K562 (cell line): ENCODE measurements around the gene MACROD2. TPM values are rescaled to one million over a fixed set of nuclear protein-coding genes. Genes with fewer than 3 reads are reported as not detected.

ENCODE experiments used
- ATAC-seq: fragments of 200-7000 bp; cut with Tn5 transposase; 3 replicates; pipeline ENCODE4 v1.9.1; 2020; ENCODE audit warnings: moderate library complexity
- BruUV-seq: library from RNA; stranded (reverse); fragments of 400-500 nt; replicated peaks from 2 replicates; lab custom pipeline; 2021; lab: Mats Ljungman, UMichigan
- CTCF ChIA-PET: fragments of 300-600 bp; formaldehyde crosslinking; extraction: SDS; loops from one replicate; lab custom pipeline; 2021; ENCODE audit warnings: low intra/inter-chr PET ratio; lab: Yijun Ruan, JAX
- POLR2A ChIA-PET: fragments of 300-600, 350-650 bp; sonication (Branson Sonifier 250); formaldehyde crosslinking; extraction: SDS; loops from one replicate; lab custom pipeline; 2021; ENCODE audit warnings: antibody characterized with exemption, inconsistent platforms; lab: Yijun Ruan, JAX
- DNase-seq, 4 experiments: peaks; one replicate each; pipeline versions ENCODE4 v3.0.0 to v3.0.0-alpha.2; 2011 to 2018; ENCODE audit warnings: low spot score in 3 of 4, mixed read lengths in 3 of 4; ENCODE audit errors: extremely low read depth in 1 of 4
- FAIRE-seq: peaks from 2 replicates; lab custom pipeline; 2011; peaks lifted over from hg19 to GRCh38; lab: Jason Lieb, UNC
- H2AFZ ChIP-seq: 2 replicates; pipeline ENCODE4 v1.6.0; 2011; ENCODE audit warnings: low read depth, low read length, control low read depth, inconsistent platforms
- H3K27ac ChIP-seq: fragments of 200-600 bp; 3 replicates; pipeline ENCODE4 v1.8.0; 2011; ENCODE audit warnings: low read depth, mild to moderate bottlenecking, control low read depth, inconsistent platforms, low read length, moderate library complexity, mixed read lengths; ENCODE audit errors: extremely low read depth
- H3K27me3 ChIP-seq, 2 experiments: fragments of 300-600 bp in 1 of 2; 2 replicates in 1 of 2; 3 replicates in 1 of 2; pipeline versions ENCODE4 v1.6.0 to v1.8.0; 2011; ENCODE audit warnings: inconsistent platforms in 2 of 2, low read length in 2 of 2, mild to moderate bottlenecking in 1 of 2, mixed read lengths in 1 of 2, moderate library complexity in 1 of 2; ENCODE audit not compliant: control insufficient read depth in 2 of 2, insufficient read depth in 2 of 2
- H3K36me3 ChIP-seq: fragments of 300-600 bp; 3 replicates; pipeline ENCODE4 v1.8.0; 2011; ENCODE audit warnings: mild to moderate bottlenecking, low read length, inconsistent platforms; ENCODE audit not compliant: control insufficient read depth, insufficient read depth
- H3K4me1 ChIP-seq, 2 experiments: fragments of 200-600 bp in 1 of 2; replicated peaks in 1 of 2; 2 replicates in 1 of 2; 3 replicates in 1 of 2; pipeline versions ENCODE4 v1.5.1 to v1.8.0; 2011; ENCODE audit warnings: inconsistent platforms in 2 of 2, low read length in 2 of 2, mild to moderate bottlenecking in 1 of 2, mixed read lengths in 1 of 2, moderate library complexity in 1 of 2; ENCODE audit not compliant: control insufficient read depth in 2 of 2, insufficient read depth in 2 of 2
- H3K4me2 ChIP-seq: 2 replicates; pipeline ENCODE4 v1.6.1; 2011; ENCODE audit warnings: low read length, control low read depth, inconsistent platforms, mixed read lengths; ENCODE audit not compliant: insufficient read depth
- H3K4me3 ChIP-seq: fragments of 200-600 bp; sonication (generic), shearing (Covaris generic); 2 replicates; pipeline ENCODE4 v1.5.1; 2016; ENCODE audit warnings: control low read depth, inconsistent platforms
- H3K79me2 ChIP-seq: fragments of 200-600 bp; 3 replicates; pipeline ENCODE4 v1.8.0; 2011; ENCODE audit warnings: low read length, inconsistent platforms; ENCODE audit not compliant: control insufficient read depth, insufficient read depth
- H3K9ac ChIP-seq, 2 experiments: 2 replicates each; pipeline versions ENCODE4 v1.6.0 to v1.6.1; 2011; ENCODE audit warnings: low read depth in 2 of 2, low read length in 2 of 2, control low read depth in 1 of 2, inconsistent platforms in 1 of 2, mild to moderate bottlenecking in 1 of 2, mixed read lengths in 1 of 2; ENCODE audit not compliant: insufficient read depth in 1 of 2
- H3K9me1 ChIP-seq: one replicate; pipeline ENCODE4 v1.6.0; 2011; ENCODE audit warnings: inconsistent platforms, mild to moderate bottlenecking, low read length, moderate library complexity; ENCODE audit not compliant: control insufficient read depth, insufficient read depth
- H3K9me3 ChIP-seq: replicated peaks from 2 replicates; pipeline ENCODE4 v1.5.1; 2011; ENCODE audit warnings: low read depth, low read length, inconsistent platforms; ENCODE audit not compliant: control insufficient read depth, insufficient read depth
- H4K20me1 ChIP-seq: replicated peaks from 2 replicates; pipeline ENCODE4 v1.6.1; 2011; ENCODE audit warnings: low read length, inconsistent platforms, mixed read lengths; ENCODE audit not compliant: control insufficient read depth, insufficient read depth
- CBX8 ChIP-seq: fragments of 200-600 bp; sonication (generic); IDR thresholded peaks from 2 replicates; pipeline ENCODE4 v1.6.1; 2012; ENCODE audit warnings: borderline replicate concordance, mixed run types, low read depth, mild to moderate bottlenecking, moderate library complexity, mixed read lengths, low read length, control low read depth, inconsistent platforms; ENCODE audit not compliant: poor library complexity, severe bottlenecking; ENCODE audit errors: extremely low read depth
- HCFC1 ChIP-seq: IDR thresholded peaks from 2 replicates; pipeline ENCODE4 v1.6.1; 2012; ENCODE audit warnings: low read depth, low read length, improper control_type of control experiment
- LARP7 ChIP-seq: fragments of 450-650 bp; IDR thresholded peaks from 2 replicates; pipeline ENCODE4 v1.6.1; 2016
- RNF2 ChIP-seq: sonication (generic); IDR thresholded peaks from 2 replicates; pipeline ENCODE4 v1.6.1; 2016
- SAFB2 ChIP-seq: fragments of 200-400 bp; formaldehyde crosslinking; IDR thresholded peaks from 2 replicates; pipeline ENCODE4 v1.6.1; 2018; ENCODE audit warnings: borderline replicate concordance, low read length, low read depth, moderate library complexity; ENCODE audit not compliant: severe bottlenecking
- SETDB1 ChIP-seq: IDR thresholded peaks from one replicate; pipeline ENCODE4 v1.6.1; 2012; ENCODE audit warnings: low read length, control low read depth, inconsistent platforms
- SMAD1 ChIP-seq: fragments of 150-350 bp; IDR thresholded peaks from 2 replicates; pipeline ENCODE4 v1.6.1; 2014; ENCODE audit warnings: low read length, low read depth; ENCODE audit not compliant: partially characterized antibody
- ZNF12 ChIP-seq: sonication (generic); formaldehyde crosslinking; IDR thresholded peaks from 2 replicates; pipeline ENCODE4 v1.4.0; 2020; ENCODE audit warnings: mild to moderate bottlenecking, missing genetic modification reagents
- ZNF695 ChIP-seq: fragments of 450-650 bp; formaldehyde crosslinking; IDR thresholded peaks from 2 replicates; pipeline ENCODE4 v1.4.0; 2020; ENCODE audit warnings: mild to moderate bottlenecking, moderate library complexity
- WGBS: fragments of 100-300 bp; shearing (Covaris generic); methylation state at CpG from one replicate; pipeline ENCODE4 v1.1.6; 2016; ENCODE audit warnings: low coverage, mixed read lengths; ENCODE audit not compliant: insufficient coverage; ENCODE audit errors: missing lambda C conversion rate; 5-methylcytosine and 5-hydroxymethylcytosine counted together
- in situ Hi-C: fragments of 300-500 bp; cut with MboI; formaldehyde crosslinking; loops from 4 replicates; pipeline ENCODE4 v1.15.0; 2018; ENCODE audit warnings: inconsistent platforms, mixed read lengths
- intact Hi-C: fragments of 100-400 bp; cut with micrococcal nuclease; formaldehyde crosslinking; loops from 2 replicates; pipeline ENCODE4 v1.14.2; 2022
- polyA plus RNA-seq, 8 experiments: library from polyadenylated mRNA; depleted of rRNA in 4 of 8; stranded (reverse) in 5 of 8; unstranded in 3 of 8; fragments of >200 nt; fragmentation: Nextera tagmentation in 2 of 8; fragmentation: Illumina TruSeq in 1 of 8; extraction: Ambion mirVana in 2 of 8; extraction: Trizol in 1 of 8; gene quantifications; 2 replicates each; pipeline versions ENCODE4 v1.2.1 to v1.2.3, GENCODE V29; 2011 to 2014; ENCODE audit warnings: inconsistent platforms in 1 of 8, missing spikeins in 1 of 8
- total RNA-seq, 7 experiments: library from RNA; depleted of rRNA in 6 of 7; stranded (reverse); fragments of >200 nt in 6 of 7; fragmentation: Illumina TruSeq in 2 of 7; extraction: Trizol in 2 of 7; gene quantifications; 2 replicates each; pipeline versions ENCODE4 v1.2.1 to v1.2.3, GENCODE V29; 2011 to 2021; ENCODE audit warnings: low replicate concordance in 1 of 7
- TF ChIP-seq, protein P1 (sequence below): fragments of 450-650 bp; IDR thresholded peaks from 2 replicates; pipeline ENCODE4 v1.6.1; 2016
- TF ChIP-seq, protein P2 (sequence below): fragments of 250-450 bp; sonication (Bioruptor Pico); IDR thresholded peaks from 2 replicates; pipeline ENCODE4 v1.4.0; 2020; ENCODE audit warnings: mild to moderate bottlenecking, moderate library complexity

Gene MACROD2
- total and polyA plus RNA-seq, 9 of the 15 experiments (the other 6 are each of a cell fraction or from before 2014, with no cell fraction given) = not detected

DNA sequence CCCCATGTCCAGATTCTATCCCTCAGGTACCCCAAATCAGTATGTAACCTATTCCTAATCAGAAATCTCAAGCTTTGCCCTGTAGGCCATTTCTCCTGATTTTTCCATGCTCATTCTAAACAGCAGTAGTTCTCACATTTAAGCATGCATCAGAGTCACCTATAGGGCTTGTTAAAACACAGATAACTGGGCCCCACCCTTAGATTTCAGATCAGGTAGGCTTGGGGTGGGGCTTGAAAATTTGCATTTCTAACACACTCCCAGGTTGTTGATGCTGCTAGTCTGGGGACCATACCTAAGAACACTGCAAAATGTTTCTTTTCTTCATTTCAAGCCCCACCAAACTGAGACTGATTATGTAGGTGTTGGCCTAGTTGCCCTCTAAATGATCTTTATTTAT, 963.3 kb downstream of the MACROD2 start:
- H3K4me3 ChIP-seq = no peak overlapping the region
- no peak for TF ChIP-seq SMAD1
- TF ChIP-seq, all 486 proteins: peak for 0
- H3K79me2 ChIP-seq = no peaks in the 10 kb centered on the region
- H3K4me2 ChIP-seq = no peak overlapping the region
- ATAC-seq (no peak), DNase-seq (no peak), FAIRE-seq (no peak)
- in situ Hi-C loops = no loop called here
- BruUV-seq = no TSS peak
- no peak overlapping the region for H3K27ac ChIP-seq
- ChIA-PET POLR2A (no interaction called here), CTCF (no interaction called here)
- H3K27me3 ChIP-seq = no peaks in the 10 kb centered on the region
- H3K9me1 ChIP-seq = no peaks in the 10 kb centered on the region
- H3K9me3 ChIP-seq = no peaks in the 10 kb centered on the region
- no peak overlapping the region for H3K9ac ChIP-seq
- H3K36me3 ChIP-seq = no peaks in the 10 kb centered on the region
- intact Hi-C loops = no loop called here
- no peaks in the 10 kb centered on the region for H3K4me1 ChIP-seq
- H2AFZ ChIP-seq = no peak overlapping the region
- H4K20me1 ChIP-seq = no peaks in the 10 kb centered on the region

DNA sequence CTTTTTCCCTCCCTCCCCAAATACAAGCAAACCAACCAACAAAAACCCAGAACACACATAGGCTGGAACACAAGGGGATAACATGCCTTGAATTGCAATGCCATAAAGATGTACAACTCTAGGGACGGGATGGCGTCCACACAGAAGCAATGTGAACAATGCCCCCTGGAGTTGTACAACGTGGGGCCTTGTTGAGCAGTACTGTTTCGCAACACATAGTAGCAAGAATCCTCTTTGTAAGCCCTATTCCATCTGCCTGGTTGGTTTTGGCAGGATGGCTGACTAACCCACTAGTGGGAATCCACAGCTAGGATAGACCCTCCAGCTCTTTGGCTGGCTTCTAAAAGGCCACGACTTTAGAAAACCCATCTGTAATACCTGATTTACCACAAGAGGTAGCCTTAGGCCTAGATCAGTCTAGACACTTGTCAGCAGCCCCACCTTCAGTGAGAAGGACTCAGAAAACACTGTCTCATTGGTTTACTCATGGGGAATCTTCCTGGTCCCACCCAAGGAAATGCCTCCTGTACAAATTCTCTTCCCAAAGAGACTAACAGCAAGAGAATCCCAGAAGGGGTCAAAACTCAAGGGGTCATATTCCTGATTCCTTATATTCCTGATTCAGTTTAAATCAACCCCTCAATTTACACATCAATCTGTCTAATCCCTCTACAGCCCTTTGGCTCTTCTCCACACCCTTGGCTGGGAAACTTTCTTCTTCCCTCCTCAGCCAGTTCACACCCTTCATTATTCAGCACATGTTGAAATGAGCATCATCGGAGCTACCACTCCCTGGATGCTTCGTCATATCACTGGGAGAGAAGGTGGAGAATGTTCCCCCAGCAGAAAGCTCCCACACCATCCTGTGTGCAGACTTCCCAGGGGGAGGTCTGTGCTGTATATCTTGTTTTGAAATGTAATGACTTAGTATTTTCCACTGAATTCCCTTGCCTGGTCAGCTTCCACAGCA, 964.5 kb downstream of the MACROD2 start:
- Histone ChIP-seq H3K4me1 (no peaks in the 10 kb centered on the region), H3K36me3 (no peaks in the 10 kb centered on the region), H3K27me3 (no peaks in the 10 kb centered on the region), H3K9me3 (no peaks in the 10 kb centered on the region), H2AFZ (no peak overlapping the region), H3K79me2 (no peaks in the 10 kb centered on the region), H3K9me1 (no peaks in the 10 kb centered on the region), H3K4me3 (no peak overlapping the region), H4K20me1 (no peaks in the 10 kb centered on the region), H3K9ac (no peak overlapping the region), H3K4me2 (no peak overlapping the region), H3K27ac (no peak overlapping the region)
- intact Hi-C loops = no loop called here
- WGBS = 0% methylated on average over 5 of the region's 7 CpGs
- in situ Hi-C loops = no loop called here
- no peak for DNase-seq
- ChIA-PET CTCF (no interaction called here), POLR2A (no interaction called here)
- BruUV-seq = no TSS peak
- FAIRE-seq = no peak
- no peak for ATAC-seq
- TF ChIP-seq SETDB1 (no peak), HCFC1 (no peak), SAFB2 (no peak), CBX8 (no peak), RNF2 (no peak), ZNF695 (CRISPR knock-in tag) (no peak), LARP7 (no peak), ZNF12 (no peak)
- TF ChIP-seq, protein P1, sequence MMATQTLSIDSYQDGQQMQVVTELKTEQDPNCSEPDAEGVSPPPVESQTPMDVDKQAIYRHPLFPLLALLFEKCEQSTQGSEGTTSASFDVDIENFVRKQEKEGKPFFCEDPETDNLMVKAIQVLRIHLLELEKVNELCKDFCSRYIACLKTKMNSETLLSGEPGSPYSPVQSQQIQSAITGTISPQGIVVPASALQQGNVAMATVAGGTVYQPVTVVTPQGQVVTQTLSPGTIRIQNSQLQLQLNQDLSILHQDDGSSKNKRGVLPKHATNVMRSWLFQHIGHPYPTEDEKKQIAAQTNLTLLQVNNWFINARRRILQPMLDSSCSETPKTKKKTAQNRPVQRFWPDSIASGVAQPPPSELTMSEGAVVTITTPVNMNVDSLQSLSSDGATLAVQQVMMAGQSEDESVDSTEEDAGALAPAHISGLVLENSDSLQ = no peak
- TF ChIP-seq, protein P2, sequence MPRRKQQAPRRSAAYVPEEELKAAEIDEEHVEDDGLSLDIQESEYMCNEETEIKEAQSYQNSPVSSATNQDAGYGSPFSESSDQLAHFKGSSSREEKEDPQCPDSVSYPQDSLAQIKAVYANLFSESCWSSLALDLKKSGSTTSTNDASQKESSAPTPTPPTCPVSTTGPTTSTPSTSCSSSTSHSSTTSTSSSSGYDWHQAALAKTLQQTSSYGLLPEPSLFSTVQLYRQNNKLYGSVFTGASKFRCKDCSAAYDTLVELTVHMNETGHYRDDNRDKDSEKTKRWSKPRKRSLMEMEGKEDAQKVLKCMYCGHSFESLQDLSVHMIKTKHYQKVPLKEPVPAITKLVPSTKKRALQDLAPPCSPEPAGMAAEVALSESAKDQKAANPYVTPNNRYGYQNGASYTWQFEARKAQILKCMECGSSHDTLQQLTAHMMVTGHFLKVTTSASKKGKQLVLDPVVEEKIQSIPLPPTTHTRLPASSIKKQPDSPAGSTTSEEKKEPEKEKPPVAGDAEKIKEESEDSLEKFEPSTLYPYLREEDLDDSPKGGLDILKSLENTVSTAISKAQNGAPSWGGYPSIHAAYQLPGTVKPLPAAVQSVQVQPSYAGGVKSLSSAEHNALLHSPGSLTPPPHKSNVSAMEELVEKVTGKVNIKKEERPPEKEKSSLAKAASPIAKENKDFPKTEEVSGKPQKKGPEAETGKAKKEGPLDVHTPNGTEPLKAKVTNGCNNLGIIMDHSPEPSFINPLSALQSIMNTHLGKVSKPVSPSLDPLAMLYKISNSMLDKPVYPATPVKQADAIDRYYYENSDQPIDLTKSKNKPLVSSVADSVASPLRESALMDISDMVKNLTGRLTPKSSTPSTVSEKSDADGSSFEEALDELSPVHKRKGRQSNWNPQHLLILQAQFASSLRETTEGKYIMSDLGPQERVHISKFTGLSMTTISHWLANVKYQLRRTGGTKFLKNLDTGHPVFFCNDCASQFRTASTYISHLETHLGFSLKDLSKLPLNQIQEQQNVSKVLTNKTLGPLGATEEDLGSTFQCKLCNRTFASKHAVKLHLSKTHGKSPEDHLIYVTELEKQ (CRISPR knock-in tag) = no peak
